ENCODE measurements around the gene CHRD.

CHRD gene

DNA sequence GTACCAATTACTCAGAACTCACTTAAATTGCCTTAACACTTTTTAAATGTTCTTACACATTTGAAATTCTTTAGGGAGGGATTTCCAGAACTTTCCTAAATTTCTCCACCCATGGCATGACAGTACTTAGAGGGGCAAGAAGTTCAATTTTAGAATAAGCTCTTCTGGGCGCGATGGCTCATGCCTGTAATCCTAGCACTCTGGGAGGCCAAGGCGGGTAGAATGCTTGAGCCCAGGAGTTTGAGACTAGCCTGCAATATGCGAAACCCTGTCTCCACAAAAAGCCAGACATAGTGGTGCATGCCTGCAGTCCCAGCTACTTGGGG, 31.8 kb upstream of the CHRD start:
- H3K4me3 ChIP-seq (ENCODE audit: low read depth, low read length) = no peak overlapping the region
- no peak for DNase-seq (ENCODE audit: low read depth)
- TF ChIP-seq, protein P1, sequence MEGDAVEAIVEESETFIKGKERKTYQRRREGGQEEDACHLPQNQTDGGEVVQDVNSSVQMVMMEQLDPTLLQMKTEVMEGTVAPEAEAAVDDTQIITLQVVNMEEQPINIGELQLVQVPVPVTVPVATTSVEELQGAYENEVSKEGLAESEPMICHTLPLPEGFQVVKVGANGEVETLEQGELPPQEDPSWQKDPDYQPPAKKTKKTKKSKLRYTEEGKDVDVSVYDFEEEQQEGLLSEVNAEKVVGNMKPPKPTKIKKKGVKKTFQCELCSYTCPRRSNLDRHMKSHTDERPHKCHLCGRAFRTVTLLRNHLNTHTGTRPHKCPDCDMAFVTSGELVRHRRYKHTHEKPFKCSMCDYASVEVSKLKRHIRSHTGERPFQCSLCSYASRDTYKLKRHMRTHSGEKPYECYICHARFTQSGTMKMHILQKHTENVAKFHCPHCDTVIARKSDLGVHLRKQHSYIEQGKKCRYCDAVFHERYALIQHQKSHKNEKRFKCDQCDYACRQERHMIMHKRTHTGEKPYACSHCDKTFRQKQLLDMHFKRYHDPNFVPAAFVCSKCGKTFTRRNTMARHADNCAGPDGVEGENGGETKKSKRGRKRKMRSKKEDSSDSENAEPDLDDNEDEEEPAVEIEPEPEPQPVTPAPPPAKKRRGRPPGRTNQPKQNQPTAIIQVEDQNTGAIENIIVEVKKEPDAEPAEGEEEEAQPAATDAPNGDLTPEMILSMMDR (conservative IDR thresholded peaks at IDR 0.05; ENCODE audit: low read depth, low read length) = no peak

DNA sequence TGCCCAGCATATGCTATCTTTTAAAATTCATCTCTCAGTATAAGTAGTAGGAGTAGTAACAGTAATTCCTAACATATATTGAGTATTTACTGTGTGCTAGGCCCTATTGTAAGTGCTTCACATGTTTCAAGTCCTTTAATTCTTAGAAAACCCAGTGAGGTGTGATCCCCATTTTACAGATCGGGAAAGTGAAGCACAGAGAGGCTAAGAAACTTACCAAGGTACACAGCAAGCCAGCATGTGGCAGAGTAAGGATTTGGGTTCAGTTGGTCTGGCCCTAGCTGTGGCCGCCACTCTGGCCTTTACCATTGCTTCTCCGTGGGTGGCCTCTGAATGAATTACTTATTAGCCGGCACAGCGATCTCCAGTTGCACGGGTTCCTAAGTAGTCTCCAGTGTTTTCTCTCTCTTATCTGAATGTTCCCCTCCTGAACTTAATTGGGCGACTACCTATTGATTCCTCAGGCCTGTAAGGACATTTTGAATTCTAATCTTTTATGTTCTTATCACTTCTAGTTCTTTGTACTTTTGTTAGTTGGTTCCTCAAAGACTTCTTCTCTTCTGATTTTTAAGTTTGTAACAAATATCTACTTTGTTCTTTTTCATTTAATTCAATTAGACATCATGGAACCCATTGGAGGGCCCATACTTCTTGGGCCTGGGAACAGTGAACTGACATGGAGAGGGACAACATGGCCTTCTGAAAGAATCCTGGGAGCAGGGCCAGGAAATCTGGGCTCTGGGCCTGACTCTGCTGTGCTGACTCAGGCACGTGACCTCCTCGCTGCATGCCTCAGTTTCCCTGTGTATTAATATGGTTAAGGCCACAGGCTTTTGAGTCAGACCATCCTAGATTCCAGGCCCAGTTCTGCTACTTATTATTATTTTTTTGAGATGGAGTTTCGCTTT, 30.0 kb upstream of the CHRD start:
- H3K4me3 ChIP-seq (ENCODE audit: low read depth, low read length) = no peak overlapping the region
- TF ChIP-seq, protein P1 (conservative IDR thresholded peaks at IDR 0.05; ENCODE audit: low read depth, low read length) = no peak
- no peak for DNase-seq (ENCODE audit: low read depth)

DNA sequence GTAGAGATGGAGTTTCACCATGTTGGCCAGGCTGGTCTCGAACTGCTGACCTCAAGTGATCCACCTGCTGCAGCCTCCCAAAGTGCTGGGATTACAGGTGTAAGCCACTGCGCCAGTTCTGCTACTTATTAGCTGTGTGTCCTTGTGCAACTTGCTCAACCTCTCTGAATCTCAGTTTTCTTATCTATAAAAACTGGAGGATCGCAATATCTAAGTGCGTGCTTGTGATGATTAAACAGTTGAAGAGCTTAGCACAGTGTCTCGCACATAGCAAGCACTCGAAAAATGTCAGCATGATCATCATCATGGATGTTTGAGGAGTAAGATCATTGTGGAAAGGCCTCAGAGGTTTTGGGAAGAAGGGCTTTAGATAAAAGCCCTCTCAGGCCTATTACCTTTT, 29.2 kb upstream of the CHRD start:
- no peak for DNase-seq (ENCODE audit: low read depth)
- no peak overlapping the region for H3K4me3 ChIP-seq (ENCODE audit: low read depth, low read length)
- TF ChIP-seq, protein P1 (conservative IDR thresholded peaks at IDR 0.05; ENCODE audit: low read depth, low read length) = no peak

DNA sequence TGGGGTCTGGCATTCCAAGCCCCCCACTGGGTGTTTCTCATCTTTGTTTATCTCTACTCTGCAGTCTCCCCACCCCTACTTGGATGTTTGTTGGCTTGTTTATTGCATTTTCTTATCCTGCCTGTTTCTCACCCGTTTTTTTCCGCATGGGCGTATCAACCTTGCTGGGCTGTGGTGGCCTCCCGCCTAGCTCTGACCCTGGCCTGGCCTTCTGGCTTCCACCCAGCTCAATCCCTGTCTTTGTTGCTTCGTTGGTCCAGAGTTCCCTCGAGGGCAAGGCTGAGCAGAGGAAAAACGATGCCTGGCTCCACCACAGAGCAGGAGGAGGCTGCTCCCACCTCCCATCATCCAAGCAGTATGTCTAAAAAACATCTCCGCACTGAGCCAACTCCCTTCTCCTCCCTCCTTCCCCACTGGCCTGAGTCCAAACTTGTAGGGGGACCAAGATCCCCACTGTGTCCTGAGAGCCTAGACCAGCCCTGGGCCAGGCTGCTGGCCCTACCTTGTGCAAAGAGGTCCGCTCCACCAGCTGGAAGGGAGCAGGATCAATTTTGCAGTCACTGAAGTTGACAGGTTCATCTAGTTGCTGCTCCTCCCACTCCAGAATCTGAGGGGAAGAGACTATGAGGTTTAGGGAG, 28.2 kb upstream of the CHRD start:
- DNase-seq (ENCODE audit: low read depth) = no peak
- TF ChIP-seq, protein P1 (conservative IDR thresholded peaks at IDR 0.05; ENCODE audit: low read depth, low read length) = no peak

DNA sequence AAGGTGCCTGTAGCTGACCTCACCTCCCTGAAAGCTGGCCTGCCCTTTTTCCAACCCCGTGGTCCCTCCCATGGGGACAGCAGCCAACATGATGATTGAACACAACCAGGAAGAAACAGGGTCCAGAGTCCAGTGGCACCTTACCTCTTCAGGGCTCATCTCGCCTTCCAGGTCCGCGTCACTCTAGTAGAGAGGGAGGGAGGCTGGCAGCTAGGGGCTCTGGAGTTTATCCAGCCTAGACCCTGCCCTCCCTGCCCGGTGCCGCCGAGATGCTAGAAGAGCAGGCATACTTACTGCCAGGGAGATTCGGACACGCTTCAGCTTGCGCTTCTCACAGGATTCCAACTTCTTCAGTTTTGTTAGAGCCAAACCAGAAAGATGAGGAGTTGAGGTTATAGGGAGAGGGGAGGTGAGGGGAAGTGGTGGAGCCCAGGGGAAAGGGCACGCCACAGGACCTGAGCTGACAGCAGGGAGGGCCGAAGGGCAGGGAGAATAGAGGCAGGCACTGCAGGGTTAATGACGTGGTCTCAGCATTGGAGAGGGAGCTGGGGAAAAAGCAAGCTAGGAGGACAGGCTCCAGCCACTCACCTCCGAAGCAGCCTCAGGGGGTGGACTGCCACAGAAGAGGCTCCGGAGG, 27.6 kb upstream of the CHRD start:
- TF ChIP-seq, protein P1 (conservative IDR thresholded peaks at IDR 0.05; ENCODE audit: low read depth, low read length) = no peak
- no peak for DNase-seq (ENCODE audit: low read depth)
- H3K4me3 ChIP-seq (ENCODE audit: low read depth, low read length) = no peak overlapping the region

More for the DNA sequence above, 28.2 kb upstream of the CHRD start:
- H3K4me3 ChIP-seq (ENCODE audit: low read depth, low read length) = no peak overlapping the region

DNA sequence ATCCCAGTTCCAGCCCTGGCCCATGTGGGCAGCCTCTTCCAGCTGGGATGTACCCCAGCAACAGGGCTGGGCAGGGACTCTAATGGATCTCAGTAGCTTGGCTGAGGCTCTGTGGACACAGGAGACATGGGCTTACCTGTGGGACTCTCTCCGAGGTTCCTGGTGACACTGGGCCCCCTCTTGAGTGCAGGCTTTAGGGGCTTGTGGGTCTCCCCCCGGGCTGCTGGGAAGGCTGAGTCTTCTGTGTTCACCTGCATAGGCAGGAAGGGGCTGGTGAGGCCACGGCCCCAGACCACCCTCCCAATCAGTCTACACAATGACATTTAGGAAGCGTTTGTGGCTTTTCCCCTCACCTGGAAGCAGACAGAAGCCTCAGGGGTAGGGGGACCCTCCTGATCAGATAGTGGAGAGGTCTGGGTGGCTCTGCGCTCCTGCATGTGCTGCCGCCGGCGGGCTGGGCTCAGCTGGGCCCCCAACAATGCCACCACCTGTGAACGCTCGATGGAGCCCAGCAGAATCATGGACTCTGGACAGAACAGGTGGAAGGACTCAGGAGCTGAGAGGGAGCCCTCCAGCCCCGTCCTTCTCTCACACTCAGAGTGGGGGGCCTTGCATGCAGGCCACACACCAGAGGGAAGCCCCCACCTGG, 26.8 kb upstream of the CHRD start:
- TF ChIP-seq, protein P1 (conservative IDR thresholded peaks at IDR 0.05; ENCODE audit: low read depth, low read length) = no peak
- no peak for DNase-seq (ENCODE audit: low read depth)
- no peak overlapping the region for H3K4me3 ChIP-seq (ENCODE audit: low read depth, low read length)

Data from choroid plexus epithelial cell (primary cell).